HG03342 (cell line): ENCODE results near the gene KCNN3.
A peak's percentile ranks its signal among the peaks of the same experiment; 100 is the strongest.

Source experiments
- ATAC-seq: cut with Tn5 transposase; IDR thresholded peaks from one replicate; pipeline ENCODE4 v1.9.1; 2021; ENCODE audit warnings: mild to moderate bottlenecking, moderate library complexity; ENCODE audit not compliant: unreplicated experiment

KCNN3 gene

GRCh38 chr1:154861607-154862094 lies 8.4 kb downstream of the KCNN3 start:
- ATAC-seq: no peak

- ATAC-seq: peak; percentile 51
Observed at GRCh38 chr1:154860156-154860870, 9.8 kb downstream of the KCNN3 start.

DNA sequence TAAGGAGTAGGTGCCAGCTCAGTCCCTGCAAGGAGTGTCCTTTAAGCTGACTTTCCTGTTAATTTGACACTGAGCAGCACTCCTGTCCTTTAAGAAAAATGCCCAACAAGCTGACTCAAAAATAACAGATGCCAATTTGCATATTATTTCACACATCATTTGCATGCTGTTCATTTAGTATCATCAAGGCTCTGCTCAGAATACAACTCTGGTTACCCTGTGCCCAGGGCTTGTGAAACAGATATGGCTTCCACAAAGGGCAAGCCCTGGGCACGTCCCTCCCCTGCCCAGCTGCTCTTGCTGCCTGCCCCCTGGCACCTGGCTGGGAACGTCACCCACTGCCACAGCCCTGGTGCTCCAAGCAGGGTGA lies 10.3 kb downstream of the KCNN3 start:
- ATAC-seq: peak; percentile 36

DNA sequence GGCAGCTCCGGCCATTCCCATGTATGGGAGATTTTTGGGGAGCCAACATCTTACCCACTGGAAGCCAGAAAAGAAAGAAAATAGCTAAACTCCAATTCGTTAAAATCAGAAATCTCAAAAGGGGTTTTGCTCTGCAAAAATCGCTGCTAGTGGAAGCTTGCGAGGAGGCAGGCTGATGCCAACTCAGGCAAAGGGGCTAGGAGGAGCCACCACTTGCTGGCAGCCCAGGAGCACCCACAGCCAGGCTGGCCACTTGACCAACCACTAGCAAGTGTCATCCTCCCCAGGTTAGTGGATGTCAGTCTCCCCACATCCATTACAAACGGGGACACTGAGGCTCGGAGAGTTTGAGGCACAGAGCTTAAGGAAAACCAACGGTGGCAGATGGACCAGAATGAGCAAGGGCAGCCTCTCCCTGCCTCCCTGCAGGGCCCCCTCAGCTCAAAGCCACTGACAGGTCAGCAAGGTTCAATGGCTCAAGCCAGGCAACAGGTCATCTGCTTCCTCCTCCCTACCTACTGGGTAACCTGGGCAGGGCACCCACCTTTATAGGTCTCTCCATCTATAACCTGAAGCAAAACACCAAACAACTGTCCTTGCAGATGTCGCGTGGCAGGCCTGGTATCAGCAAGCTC lies 10.8 kb downstream of the KCNN3 start:
- ATAC-seq: no peak

DNA sequence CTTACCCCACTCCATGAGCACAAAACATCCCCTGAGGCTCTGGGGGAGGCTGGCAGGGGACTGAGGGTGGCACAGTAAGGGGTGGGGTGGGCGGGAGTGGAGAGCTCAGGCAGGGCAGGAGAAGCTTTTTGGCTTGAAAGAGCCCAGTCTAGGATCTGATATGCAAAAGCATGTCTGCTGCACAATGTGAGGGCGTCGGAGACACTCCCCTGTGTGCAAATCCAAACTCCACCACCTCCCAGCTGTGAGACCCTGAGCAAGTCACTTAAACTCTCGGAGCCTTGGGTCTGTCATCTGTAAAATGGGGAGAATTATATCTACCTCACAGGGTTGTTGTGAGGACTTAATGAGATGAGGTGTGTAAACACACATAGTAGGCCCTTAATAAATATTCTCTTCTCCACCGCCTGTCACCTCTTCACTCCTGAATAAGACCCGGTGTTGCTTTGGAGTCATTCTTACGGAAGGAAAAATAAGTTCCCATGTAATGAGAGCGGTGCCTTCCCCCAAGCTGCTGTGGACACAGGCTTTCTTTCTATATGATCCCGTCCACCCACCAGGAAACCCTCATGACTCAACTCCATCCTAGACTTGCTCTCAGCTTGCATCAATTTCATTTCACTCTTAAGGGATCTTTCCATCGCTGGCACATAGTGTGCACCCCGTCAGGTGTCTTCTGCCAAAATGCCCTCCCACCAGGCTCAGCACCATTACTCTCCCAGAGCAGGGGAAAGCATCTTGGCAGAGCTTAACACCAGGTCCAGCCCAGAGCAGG lies 12.5 kb downstream of the KCNN3 start:
- no peak for ATAC-seq

- ATAC-seq: no peak
Observed at GRCh38 chr1:154857022-154857421, 13.1 kb downstream of the KCNN3 start.

DNA sequence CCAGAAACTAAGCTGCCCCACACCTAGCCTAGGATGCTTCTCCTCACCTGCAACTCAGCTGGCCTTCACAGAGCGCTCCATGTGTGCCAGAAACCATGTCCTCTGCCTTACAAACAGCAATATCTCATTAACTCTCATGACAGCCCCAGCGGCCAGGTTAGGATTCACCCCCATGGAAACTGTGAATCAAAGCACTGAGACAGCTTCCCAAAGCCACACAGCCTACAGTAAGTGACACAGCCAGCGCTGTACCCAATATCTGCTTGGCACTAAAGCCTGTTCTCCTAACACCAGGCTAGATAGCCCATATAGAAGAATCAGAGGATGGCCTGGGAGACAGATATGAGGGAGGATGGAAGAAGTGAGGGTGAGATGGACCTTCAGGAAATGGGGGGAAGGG lies 13.5 kb downstream of the KCNN3 start:
- no peak for ATAC-seq

DNA sequence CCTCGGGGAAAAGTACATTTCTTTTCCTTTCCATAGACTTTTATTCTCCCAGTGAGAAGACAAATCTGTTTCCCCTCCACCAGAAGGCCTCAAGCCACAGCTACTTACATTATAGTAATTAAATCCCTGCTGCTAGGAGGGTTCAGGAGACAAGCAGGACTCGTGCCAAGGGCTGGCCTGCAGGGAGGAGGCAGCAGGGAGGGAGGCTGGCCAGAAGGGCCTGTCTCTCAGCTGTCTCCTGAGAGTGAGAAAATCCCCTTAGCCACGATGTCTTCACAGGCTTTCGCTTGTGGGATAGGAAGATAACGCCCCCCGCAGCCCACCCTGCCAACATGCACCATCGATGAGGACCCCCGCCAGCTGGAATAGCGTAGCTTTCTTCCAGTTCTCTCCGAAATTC lies 14.0 kb downstream of the KCNN3 start:
- no peak for ATAC-seq

GRCh38 chr1:154855186-154855851 lies 14.8 kb downstream of the KCNN3 start:
- ATAC-seq: no peak

DNA sequence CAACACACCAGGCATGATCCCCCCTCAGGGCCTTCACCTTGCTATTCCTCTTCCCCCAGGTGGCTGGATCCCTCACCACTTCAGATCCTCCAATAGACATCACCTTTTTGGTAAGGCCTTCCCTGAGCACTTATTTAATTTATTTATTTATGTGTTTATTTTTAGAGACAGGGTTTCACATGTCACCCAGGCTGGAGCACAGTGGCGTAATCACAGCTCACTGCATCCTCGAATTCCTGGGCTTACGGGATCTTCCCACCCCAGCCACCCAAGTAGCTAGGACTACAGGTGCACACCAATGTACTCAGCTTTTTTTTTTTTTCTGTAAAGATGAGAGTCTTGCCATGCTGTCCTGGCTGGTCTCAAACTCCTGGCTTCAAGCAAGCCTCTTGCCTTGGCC lies 17.2 kb downstream of the KCNN3 start:
- ATAC-seq: no peak

- ATAC-seq: no peak
Observed at GRCh38 chr1:154851392-154852177, 18.5 kb downstream of the KCNN3 start.

GRCh38 chr1:154849645-154850131 lies 20.4 kb downstream of the KCNN3 start:
- ATAC-seq: no peak

- ATAC-seq: no peak
Observed at GRCh38 chr1:154848983-154849382, 21.1 kb downstream of the KCNN3 start.

DNA sequence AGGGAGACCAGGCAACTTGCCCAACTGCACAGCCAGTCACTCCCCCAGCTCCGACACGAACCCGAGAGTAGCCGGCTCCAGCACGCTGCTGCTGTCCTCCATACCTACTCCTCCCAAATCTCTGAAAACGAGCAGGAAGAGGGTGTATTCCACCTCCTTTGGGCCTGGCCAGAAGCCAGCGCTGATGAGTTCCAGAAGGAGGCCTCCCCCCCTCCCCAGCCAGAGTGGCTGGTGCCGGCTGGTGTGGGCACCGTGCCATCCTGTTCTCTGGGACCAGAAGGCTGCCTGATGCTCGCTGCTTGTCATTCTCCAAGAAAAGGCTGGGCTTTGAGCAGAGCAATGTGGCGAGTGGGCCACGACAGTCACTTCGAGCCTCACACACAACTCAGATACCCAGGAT lies 22.2 kb downstream of the KCNN3 start:
- ATAC-seq: no peak

- ATAC-seq: no peak
Observed at GRCh38 chr1:154846565-154847442, 23.3 kb downstream of the KCNN3 start.

DNA sequence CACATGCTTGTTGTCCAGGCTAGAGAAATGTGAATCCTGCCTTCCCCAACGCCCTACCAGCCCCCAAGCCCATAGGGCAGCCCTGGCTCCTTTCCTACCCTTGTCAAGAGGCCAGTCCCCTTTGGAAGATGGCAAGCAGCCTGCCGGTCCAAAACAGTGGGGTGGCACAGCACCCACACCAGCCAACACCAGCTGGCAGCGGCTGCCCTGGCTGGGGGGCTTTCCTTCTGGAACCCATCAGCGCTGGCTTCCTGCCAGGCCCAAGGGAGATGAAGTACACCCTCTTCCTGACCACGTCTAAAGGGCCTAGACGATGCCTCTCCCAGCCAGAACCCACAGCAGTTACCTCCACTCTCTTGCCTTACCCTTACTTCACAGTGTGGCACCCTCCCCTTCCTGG lies 24.2 kb downstream of the KCNN3 start:
- ATAC-seq: no peak

GRCh38 chr1:154845174-154845573 lies 24.9 kb downstream of the KCNN3 start:
- ATAC-seq: no peak

- no peak for ATAC-seq
Observed at GRCh38 chr1:154844297-154844681, 25.8 kb downstream of the KCNN3 start.

GRCh38 chr1:154843636-154844296 lies 26.3 kb downstream of the KCNN3 start:
- ATAC-seq: peak; percentile 48
